Activated T-helper 2 cell treated with anti-CD3 and anti-CD28 coated beads, Interferon-gamma antibody, Interleukin-2, Interleukin-4, amounts not matched to agents 10 μg/mL and 5 μg/mL and 100 μg/mL, durations not matched to agents 14 hours and 24 hours and 36 hours (primary cell): Measurements from ENCODE around the gene DPT. TPM values are rescaled to one million over a fixed set of nuclear protein-coding genes. Genes with fewer than 3 reads are reported as not detected.
"Not testable (repeated sequence)": the region's sequence is repeated elsewhere in the genome, so short reads cannot be mapped to it uniquely, and the experiment has no call there.

Source experiments
- DNase-seq: peaks from one replicate; pipeline ENCODE4 v3.0.0; 2021; ENCODE audit warnings: low spot score
- H3K27ac Mint-ChIP-seq: one replicate; pipeline ENCODE4 v1.8.0; 2021; ENCODE audit warnings: mixed read lengths
- H3K27me3 Mint-ChIP-seq: one replicate; pipeline ENCODE4 v1.8.0; 2021; ENCODE audit warnings: low read depth, mixed read lengths
- H3K36me3 Mint-ChIP-seq: one replicate; pipeline ENCODE4 v1.8.0; 2021; ENCODE audit warnings: low read depth, mixed read lengths
- H3K4me1 Mint-ChIP-seq: one replicate; pipeline ENCODE4 v1.8.0; 2021; ENCODE audit warnings: low read depth, mixed read lengths
- H3K4me3 Mint-ChIP-seq: one replicate; pipeline ENCODE4 v1.8.0; 2021; ENCODE audit warnings: low read depth, mild to moderate bottlenecking, moderate library complexity, mixed read lengths
- H3K9me3 Mint-ChIP-seq: one replicate; pipeline ENCODE4 v1.8.0; 2021; ENCODE audit warnings: mixed read lengths
- intact Hi-C: fragments of 100-400 bp; cut with micrococcal nuclease; formaldehyde crosslinking; loops from one replicate; pipeline ENCODE4 v1.15.1; 2023
- total RNA-seq: library from RNA; stranded (reverse); gene quantifications from 2 replicates; pipeline ENCODE4 v1.2.3, GENCODE V29; 2022

The DPT gene
- not detected in 2 replicates for total RNA-seq

DNA sequence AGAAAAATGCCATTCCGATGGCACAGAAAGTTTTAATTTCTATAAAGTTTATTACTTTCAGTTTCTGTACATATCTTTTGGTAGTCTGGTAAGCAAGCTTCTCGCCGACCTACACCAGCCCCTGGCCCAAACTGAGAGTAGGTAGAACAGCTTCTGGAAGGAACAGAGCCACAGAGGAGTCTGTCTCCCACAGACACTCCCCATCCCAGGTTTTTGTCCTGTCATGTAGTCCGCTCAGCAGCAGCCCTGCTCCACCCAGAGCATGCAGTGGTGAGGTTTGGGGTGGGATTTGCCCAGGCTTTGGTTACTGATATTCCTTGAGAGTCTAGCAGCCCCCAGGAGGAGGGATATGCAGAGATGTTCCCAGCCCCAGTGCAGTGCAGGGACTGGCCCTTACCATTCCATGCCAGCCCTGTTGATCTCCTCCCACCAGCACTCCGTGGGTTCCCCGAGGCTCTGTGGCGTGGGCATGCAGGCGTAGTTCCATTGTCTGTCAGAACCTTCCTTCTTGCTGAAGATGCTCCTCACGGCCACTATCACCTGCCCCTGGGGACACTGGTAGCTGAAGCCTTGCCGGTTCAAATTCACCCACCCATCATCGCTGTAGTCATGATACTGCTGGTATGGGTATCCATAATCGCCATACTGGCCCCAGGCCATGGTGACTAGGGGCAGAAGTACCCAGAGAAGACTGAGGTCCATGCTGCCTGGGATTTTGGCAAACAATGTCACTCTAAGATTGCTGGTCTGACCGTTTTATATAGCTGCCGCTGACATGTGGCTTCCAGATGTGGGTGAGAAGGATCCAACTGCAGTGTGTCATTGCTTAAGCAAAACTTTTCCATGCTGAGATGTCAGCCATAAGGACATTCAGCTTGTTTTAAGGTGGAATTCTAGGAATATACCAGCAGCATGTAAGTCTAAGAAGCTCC, at the start of gene DPT:
Gene DPT (minus strand): TSS at position 734 of the 932 bp plus-strand sequence. CDS start 32 bp downstream, at position 702.
- H3K4me1 Mint-ChIP-seq: no peaks in the 10 kb centered on the region
- DNase-seq: no peak
- intact Hi-C loops: no loop called here
- H3K36me3 Mint-ChIP-seq: no peaks in the 10 kb centered on the region
- H3K9me3 Mint-ChIP-seq: no peaks in the 10 kb centered on the region
- H3K4me3 Mint-ChIP-seq: no peak within 1 kb of the TSS
- no peak within 1 kb of the TSS for H3K27ac Mint-ChIP-seq
- peaks cover 14% of the 10 kb centered on the region for H3K27me3 Mint-ChIP-seq

DNA sequence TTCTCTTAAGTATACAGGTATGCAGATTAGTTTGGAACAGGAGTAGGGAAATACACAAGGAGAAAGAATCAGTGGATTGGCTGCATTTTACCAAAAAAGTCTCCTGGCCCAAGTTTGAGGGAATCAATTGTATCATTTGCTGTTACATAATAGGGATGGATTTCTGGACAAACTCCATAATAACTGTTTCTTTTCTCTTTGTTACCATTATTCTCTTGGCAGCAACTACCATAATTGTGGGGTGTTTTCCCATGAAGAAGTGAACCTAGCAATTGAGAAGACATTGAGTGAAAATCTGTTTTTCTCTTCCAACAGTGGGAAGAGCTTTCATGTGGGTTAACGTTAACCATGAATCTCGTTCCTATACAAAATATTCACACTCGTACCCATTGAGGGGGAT, 46.4 kb upstream of the DPT start:
- H3K4me3 Mint-ChIP-seq: no peak overlapping the region
- intact Hi-C loops: no loop called here
- peaks cover 19% of the 10 kb centered on the region for H3K27me3 Mint-ChIP-seq
- H3K27ac Mint-ChIP-seq: no peak overlapping the region
- no peaks in the 10 kb centered on the region for H3K36me3 Mint-ChIP-seq
- H3K4me1 Mint-ChIP-seq: no peaks in the 10 kb centered on the region
- no peaks in the 10 kb centered on the region for H3K9me3 Mint-ChIP-seq
- DNase-seq: no peak

DNA sequence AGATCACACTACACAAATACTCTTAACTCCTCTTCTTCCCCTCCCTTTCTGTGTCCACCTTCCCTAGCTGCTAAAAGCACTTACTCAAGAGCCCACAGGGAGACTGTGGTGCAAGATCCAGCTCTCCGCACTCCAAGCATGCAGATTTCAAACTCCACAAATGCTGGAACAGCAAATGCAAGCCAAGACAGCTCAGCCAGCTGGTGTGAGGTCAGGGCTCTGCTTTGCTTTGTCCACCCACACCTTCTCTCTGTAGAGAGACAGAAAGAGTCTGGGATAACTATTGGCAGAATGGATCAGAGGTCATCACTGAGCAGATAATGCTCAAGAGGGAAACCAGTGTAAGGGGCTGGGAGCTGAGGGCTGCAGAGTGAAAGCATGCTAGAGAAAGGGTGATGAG, 45.2 kb upstream of the DPT start:
- no peak for DNase-seq
- Mint-ChIP-seq H3K9me3 (no peaks in the 10 kb centered on the region), H3K36me3 (no peaks in the 10 kb centered on the region), H3K27ac (no peak overlapping the region), H3K4me1 (no peaks in the 10 kb centered on the region), H3K27me3 (peaks cover 17% of the 10 kb centered on the region), H3K4me3 (no peak overlapping the region)
- intact Hi-C loops: no loop called here

DNA sequence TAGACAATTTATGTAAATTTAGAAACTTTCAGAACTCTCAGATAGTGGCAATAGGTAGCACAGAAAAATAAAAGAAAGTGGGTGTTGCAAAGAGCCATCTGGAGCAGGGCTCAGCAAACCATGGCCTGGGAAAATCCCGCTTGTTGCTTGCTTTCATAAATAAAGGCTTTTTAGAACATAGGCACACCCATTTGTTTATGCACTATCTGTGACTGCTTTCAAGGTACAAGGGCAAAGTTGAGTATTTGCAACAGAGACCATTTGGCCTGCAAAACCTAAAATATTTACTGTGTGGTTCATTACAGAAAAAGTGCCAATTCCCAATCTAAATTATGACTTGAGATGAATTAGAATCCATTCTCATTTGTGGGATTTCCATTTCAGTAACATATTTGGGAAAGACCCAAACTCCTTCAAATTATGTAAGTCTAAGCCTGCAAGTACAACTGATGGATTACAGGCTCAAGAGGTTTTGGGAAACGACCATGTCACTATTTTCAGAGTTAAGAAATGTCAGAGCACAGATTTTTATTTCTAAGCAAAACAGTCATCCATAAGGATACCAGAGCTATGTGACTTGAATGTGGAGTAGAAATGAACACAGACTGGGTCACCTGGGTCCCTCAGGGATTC, 43.5 kb upstream of the DPT start:
- DNase-seq: no peak
- no peaks in the 10 kb centered on the region for H3K9me3 Mint-ChIP-seq
- no peak overlapping the region for H3K4me3 Mint-ChIP-seq
- H3K27ac Mint-ChIP-seq: no peak overlapping the region
- peaks cover 9% of the 10 kb centered on the region for H3K27me3 Mint-ChIP-seq
- no peaks in the 10 kb centered on the region for H3K36me3 Mint-ChIP-seq
- no peaks in the 10 kb centered on the region for H3K4me1 Mint-ChIP-seq
- intact Hi-C loops: no loop called here

GRCh38 chr1:168771104-168771630, 42.2 kb upstream of the DPT start:
- Mint-ChIP-seq H3K9me3 (no peaks in the 10 kb centered on the region), H3K4me1 (no peaks in the 10 kb centered on the region), H3K27me3 (peaks cover 4% of the 10 kb centered on the region), H3K36me3 (no peaks in the 10 kb centered on the region), H3K4me3 (no peak overlapping the region), H3K27ac (no peak overlapping the region)
- no peak for DNase-seq
- intact Hi-C loops: no loop called here

DNA sequence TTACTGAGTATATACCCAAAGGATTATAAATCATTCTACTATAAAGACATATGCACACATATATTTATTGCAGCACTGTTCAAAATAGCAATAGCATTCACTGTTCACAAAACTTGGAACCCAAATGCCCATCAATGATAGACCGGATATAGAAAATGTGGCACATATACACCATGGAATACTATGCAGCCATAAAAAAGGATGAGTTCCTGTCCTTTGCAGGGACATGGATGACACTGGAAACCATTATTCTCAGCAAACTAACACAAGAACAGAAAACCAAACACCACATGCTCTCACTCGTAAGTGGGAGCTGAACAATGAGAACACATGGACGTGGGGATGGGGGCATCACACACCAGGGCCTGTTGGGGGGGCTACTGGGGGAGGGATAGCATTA, 40.9 kb upstream of the DPT start:
- DNase-seq, H3K4me1 Mint-ChIP-seq, H3K27me3 Mint-ChIP-seq, H3K36me3 Mint-ChIP-seq, H3K4me3 Mint-ChIP-seq, intact Hi-C loops, H3K9me3 Mint-ChIP-seq, H3K27ac Mint-ChIP-seq: not testable (repeated sequence)

- Mint-ChIP-seq H3K4me3 (no peak overlapping the region), H3K27ac (no peak overlapping the region), H3K4me1 (no peaks in the 10 kb centered on the region), H3K27me3 (no peaks in the 10 kb centered on the region), H3K36me3 (no peaks in the 10 kb centered on the region), H3K9me3 (no peaks in the 10 kb centered on the region)
- intact Hi-C loops: no loop called here
- DNase-seq: no peak
Observed at GRCh38 chr1:168767894-168768584, 39.0 kb upstream of the DPT start.

GRCh38 chr1:168766568-168766967, 37.6 kb upstream of the DPT start:
- no peaks in the 10 kb centered on the region for H3K9me3 Mint-ChIP-seq
- H3K36me3 Mint-ChIP-seq: no peaks in the 10 kb centered on the region
- no peak for DNase-seq
- H3K27ac Mint-ChIP-seq: no peak overlapping the region
- H3K4me1 Mint-ChIP-seq: peaks cover 1% of the 10 kb centered on the region
- intact Hi-C loops: no loop called here
- no peak overlapping the region for H3K4me3 Mint-ChIP-seq
- H3K27me3 Mint-ChIP-seq: no peaks in the 10 kb centered on the region

DNA sequence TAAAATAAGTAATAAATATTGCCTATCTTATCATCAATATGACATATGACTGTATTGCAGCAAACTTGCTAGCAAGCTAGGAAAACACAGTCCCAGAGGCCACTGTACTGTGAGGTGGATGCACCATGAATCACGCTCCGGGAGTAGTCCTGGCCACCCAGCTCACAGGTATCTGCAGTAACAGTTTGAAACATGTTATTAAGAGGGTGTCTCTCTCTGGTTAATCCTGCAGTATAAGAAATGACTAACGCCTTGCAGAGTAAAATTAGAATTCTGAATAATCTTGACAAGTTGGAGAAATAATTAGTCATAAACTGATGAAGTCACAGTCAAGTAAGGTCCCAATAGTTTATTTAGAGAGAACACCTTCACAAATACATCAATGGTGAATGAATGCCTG, 34.0 kb upstream of the DPT start:
- Mint-ChIP-seq H3K27ac (no peak overlapping the region), H3K4me3 (no peak overlapping the region), H3K36me3 (no peaks in the 10 kb centered on the region), H3K4me1 (peaks cover 2% of the 10 kb centered on the region), H3K9me3 (no peaks in the 10 kb centered on the region), H3K27me3 (no peaks in the 10 kb centered on the region)
- intact Hi-C loops: no loop called here
- no peak for DNase-seq

- H3K9me3 Mint-ChIP-seq: no peaks in the 10 kb centered on the region
- intact Hi-C loops: no loop called here
- no peaks in the 10 kb centered on the region for H3K27me3 Mint-ChIP-seq
- H3K4me3 Mint-ChIP-seq: no peak overlapping the region
- no peaks in the 10 kb centered on the region for H3K36me3 Mint-ChIP-seq
- H3K27ac Mint-ChIP-seq: no peak overlapping the region
- H3K4me1 Mint-ChIP-seq: peaks cover 2% of the 10 kb centered on the region
- DNase-seq: no peak
Observed at GRCh38 chr1:168762473-168762872, 33.5 kb upstream of the DPT start.

DNA sequence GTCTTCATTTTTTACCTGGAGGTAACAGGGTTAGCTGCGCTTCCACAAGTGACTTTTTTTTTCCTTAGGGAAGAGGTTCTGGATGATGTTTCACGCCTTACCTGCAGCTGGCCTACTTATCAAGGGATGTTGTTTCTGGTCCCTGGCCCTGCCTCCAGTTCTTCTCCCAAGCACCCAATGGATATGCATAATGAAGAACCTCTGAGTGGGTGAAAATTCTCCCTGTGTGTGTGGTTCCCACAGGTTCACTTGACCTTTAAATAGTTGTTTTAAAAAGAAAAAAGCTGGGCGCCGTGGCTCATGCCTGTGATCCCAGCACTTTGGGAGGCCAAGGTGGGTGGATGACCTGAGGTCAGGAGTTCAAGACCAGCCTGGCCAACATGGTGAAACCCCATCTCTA, 31.8 kb upstream of the DPT start:
- no peak for DNase-seq
- H3K4me3 Mint-ChIP-seq: no peak overlapping the region
- intact Hi-C loops: no loop called here
- no peaks in the 10 kb centered on the region for H3K36me3 Mint-ChIP-seq
- peaks cover 2% of the 10 kb centered on the region for H3K4me1 Mint-ChIP-seq
- no peak overlapping the region for H3K27ac Mint-ChIP-seq
- H3K9me3 Mint-ChIP-seq: no peaks in the 10 kb centered on the region
- H3K27me3 Mint-ChIP-seq: peaks cover 4% of the 10 kb centered on the region

GRCh38 chr1:168760241-168760640, 31.2 kb upstream of the DPT start:
- Mint-ChIP-seq H3K4me1 (peaks cover 2% of the 10 kb centered on the region), H3K4me3 (no peak overlapping the region), H3K27me3 (peaks cover 4% of the 10 kb centered on the region), H3K36me3 (no peaks in the 10 kb centered on the region), H3K9me3 (no peaks in the 10 kb centered on the region), H3K27ac (no peak overlapping the region)
- intact Hi-C loops: no loop called here
- DNase-seq: no peak

DNA sequence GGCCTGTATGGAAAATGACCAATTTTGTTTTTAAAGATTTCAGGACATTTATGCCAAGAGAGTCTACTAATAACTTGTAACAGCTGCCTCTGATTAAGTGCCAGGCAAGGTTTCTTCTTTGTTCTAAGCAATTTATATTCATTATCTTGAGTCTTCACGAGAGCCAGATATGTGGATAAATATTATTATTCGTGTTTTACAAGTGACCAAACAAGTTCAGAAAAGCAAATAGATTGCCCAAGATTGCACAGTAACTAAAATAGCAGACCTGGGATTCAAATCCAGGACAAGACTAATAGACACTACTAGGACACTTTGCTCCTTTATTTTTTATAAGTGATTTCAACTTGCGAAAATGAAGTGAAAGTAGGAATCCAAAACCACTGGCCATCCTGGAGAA, 30.1 kb upstream of the DPT start:
- Mint-ChIP-seq H3K9me3 (no peaks in the 10 kb centered on the region), H3K27me3 (peaks cover 5% of the 10 kb centered on the region), H3K27ac (no peak overlapping the region), H3K4me1 (peaks cover 2% of the 10 kb centered on the region), H3K4me3 (no peak overlapping the region), H3K36me3 (no peaks in the 10 kb centered on the region)
- intact Hi-C loops: no loop called here
- no peak for DNase-seq
